Stimulated activated CD4-positive, alpha-beta T cell treated with anti-CD3 and anti-CD28 coated beads, Interleukin-2, amount 100 ng/mL, for 24 hours (primary cell): Measurements from ENCODE around the gene TSR3.

Experiments
- DNase-seq, 2 donors: peaks; one replicate each; pipeline ENCODE4 v3.0.0-alpha.2; 2020

Gene TSR3

DNA sequence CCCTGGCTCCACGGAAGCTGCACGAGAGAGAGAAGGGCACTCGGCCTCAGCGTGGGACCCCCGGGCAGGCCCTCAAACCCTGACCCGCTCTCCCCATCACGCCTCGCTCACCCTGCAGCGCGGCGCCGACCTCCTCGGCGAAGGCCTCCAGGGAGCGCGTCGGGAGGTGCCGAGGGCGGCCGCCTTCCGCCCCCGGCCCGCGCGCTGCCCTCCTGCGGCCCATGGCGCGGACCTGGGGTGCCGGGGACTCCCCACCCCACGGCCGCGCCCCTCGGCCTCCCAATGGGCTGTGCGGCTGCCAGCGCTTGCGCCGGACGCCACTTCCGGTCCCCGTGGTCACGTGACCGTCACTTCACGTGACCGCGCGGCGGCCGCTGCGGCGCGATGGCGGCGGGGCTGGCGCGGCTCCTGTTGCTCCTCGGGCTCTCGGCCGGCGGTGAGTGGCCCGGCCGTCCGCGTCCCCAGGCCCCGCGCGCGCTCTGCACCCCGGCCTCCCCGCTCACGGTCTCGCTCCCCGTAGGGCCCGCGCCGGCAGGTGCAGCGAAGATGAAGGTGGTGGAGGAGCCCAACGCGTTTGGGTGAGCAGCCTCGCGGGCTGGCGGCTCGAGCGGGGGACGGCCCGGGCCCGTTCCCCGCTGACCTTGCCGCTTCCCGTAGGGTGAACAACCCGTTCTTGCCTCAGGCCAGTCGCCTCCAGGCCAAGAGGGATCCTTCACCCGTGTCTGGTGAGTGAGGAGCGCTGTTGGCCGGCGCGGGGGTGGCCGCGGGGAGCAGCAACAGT, at the start of gene TSR3, which contains the start of gene GNPTG:
Gene TSR3, minus strand, starts transcription at position 297 of the 781 bp plus-strand sequence. Its CDS starts 74 bp downstream, at position 223.
Gene GNPTG, plus strand, starts transcription at position 350 of the 781 bp plus-strand sequence. Its CDS starts 35 bp downstream, at position 385.
- peak; percentile 85 to 88 for DNase-seq

DNA sequence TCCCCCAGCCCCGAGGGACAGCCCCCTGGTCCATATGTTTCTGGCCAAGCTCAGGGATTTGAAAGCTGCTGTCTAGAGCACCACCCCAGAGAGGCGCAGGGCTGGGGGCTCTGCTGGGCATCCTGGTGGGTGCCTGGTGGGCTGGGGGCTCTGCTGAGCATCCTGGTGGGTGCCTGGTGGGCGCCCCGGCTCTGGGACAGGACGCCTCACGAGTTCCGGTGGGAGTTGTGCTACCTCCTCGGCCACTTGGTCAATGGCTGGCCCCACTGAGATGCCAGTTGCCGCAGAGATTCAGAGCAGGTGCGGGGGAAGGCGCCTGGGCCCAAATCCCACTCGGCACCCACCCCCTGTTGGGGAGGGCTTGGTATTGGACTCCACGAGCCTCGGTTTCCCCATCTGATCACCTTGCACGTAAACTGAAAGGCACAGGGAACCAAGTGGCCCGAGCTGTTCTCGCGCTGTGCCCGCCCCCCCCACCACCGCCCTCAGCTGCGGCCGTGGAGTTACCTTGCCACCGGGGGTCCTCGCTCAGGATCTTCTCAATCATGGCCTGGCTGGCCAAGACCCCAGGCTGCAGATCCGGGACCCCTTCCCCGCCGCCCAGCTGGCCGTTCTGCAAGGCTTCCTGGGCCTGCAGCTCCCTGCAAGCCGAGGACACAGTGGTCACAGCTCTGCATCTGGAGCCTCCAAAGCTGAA, 49.5 kb upstream of the TSR3 start:
- no peak for DNase-seq

DNA sequence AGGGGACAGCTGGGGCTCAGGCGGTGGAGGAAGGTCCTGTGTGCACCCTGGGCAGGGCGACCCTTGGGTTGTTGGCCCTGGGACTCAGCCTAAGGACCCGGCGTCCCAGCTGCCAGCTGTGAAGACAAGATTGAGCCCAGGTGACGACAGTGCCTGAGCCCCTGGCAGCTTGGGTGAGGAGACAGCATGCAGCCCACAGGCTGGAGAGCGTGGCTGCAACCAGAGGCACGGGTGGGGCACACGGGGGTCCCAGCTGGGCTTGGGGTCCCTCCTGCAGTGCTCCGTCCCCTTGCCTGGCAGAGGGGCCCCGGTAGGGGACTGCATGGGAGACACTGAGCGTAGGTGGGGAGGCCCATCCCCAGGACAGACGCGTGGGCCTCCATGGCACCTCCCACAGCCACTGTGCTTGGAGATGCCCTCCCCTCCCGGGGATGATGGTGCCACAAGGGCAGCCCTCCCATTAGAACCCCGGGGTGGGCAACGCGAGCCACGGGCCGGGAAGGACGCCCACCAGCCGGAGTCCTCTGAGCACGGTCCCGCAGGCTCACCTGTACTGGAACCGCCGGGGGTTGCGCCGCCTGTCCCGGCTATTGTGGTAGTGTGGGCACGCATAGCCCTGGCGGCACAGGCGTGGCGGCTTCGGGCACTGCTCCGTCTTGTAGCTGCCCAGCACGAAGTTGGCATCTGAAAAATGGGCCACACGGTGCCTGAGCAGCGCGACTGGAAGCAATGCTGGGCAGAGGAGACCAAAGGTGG, 47.3 kb upstream of the TSR3 start:
- DNase-seq: no peak

DNA sequence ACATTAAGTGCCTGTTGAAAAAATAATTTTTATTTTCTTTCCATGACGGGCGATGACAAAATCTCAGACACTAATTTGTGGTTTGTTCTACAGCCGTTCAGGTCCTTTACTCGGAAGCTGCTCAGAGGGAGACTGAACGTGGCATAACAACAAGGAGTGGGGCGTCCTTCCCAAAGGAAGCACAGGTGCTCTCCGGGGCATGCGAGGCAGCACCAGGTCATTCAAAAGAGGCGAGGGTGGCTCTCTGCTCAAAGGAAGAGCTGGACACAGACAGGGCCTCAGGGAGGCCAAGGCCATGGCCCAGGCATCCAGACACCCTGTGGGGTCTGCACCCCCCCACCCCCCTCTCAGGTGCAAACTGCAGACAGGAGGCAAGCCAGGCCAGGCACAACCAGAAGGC, 46.7 kb upstream of the TSR3 start:
- DNase-seq: no peak

DNA sequence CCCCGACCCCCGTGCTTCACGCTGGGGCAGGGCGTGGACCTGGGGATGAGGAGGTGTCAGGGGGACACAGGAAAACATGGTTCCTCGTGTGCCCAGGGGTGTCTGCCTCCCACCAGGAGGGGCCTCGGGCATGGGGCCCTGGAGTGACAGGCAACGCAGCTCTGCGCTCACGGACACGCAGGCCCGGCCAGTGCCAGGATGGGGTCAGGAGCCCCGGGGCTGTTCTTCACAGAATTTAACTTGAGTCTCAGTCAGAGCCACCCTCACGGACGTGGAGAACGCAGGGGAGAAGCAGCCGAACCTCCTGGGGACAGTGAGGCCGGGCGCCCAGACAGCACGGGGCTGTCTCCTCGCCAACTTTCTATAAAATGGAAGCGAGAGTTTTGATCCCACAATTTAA, 46.1 kb upstream of the TSR3 start:
- DNase-seq: no peak

DNA sequence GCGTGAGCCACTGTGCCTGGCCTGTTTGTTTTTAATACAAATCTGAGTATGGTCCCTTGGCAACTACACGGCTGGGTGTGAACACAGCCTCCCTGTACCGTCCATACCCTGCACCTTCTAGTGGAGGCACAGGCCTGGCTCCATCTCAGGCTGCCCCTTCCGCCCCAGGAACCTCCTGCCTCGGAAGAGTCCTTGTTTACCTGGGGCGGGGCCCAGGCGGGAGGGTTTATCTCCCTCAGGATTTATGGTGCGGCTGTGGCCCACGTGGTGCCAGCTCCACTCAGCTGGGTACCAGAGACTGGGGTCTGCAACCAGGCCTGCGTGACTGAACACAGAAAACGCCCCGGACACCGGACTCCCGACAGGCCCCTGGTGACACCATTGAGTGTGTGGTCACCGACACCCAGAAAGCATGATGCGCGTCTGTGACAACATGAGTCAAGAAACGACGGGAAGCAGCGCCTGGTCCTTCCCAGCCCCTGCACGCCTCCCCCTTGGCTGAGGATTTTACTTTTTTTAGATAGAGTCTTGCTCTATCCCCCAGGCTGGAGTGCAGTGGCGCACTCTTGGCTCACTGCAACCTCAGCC, 43.9 kb upstream of the TSR3 start:
- DNase-seq: no peak

DNA sequence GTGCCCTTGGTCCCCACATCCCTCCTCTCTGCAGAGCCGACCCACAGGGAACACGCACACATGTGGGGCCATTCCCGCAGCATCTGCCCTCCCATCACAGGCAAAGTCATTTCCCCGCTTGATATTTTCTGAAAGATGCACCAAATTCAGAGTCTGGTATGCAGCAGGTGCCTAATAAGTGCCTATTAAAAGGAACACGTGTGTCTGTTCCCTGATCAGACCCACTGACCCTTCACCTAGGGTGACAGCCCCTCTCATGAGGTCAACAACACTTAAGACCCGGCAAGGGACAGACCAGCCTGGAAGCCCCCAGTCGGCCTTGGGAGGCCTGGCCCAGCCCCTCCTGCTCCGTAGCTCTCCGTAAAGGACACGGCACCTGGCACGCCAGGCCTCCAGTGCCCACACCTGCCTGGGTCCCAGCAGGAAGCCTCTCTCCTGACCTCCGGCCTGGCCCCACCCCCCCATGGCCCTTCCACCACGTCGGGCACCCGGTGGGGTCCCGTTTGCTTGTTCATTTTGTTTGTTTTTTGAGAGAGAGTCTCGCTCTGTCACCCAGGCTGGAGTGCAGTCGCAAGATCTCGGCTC, 42.8 kb upstream of the TSR3 start:
- no peak for DNase-seq

DNA sequence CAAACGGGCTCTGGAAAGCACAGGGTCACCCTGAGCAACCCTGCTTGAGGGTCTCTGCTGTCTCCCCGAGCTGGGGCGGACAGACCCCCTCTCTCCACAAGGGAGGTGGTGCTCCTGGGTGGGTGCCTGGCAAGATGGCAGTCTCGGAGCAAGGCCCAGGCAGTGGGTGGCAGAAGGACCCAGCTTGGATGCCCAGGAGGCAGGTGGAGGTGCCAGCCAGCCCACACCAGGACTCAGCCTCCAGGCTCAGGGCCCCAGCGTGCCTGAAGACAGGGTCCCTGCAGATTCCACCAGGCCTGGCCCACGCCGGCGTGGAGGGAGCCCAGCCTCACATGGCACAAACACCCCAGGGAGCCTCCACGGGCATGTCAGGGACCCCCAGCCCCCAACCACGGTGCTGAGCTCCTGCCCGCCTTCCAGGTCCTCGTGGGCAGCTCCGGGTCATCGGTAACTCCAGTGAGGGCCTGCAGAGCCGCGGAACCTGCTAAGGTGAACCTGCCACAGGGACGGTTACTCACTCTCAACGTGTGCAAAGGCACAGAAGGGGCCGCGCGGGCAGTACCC, 42.0 kb upstream of the TSR3 start:
- DNase-seq: no peak

DNA sequence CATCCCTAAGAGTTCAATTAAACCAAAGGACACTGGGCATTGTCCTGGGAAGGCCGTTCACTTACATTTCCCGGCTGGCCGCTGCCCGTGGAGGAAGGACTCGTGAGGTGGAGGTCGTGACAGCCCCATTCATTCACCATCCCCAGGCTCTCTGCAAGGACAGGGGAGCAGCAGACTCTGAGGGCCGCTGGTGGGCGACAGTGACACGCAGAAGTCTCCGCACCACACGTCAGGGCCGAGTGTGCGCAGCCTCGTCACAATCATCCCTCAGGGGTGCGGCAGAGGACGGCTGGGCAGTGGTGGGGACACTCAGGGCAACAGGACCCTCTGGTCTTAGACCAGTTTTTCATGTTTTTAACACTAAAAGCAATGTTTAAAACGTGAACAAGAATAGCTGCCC, 41.1 kb upstream of the TSR3 start:
- DNase-seq: no peak

DNA sequence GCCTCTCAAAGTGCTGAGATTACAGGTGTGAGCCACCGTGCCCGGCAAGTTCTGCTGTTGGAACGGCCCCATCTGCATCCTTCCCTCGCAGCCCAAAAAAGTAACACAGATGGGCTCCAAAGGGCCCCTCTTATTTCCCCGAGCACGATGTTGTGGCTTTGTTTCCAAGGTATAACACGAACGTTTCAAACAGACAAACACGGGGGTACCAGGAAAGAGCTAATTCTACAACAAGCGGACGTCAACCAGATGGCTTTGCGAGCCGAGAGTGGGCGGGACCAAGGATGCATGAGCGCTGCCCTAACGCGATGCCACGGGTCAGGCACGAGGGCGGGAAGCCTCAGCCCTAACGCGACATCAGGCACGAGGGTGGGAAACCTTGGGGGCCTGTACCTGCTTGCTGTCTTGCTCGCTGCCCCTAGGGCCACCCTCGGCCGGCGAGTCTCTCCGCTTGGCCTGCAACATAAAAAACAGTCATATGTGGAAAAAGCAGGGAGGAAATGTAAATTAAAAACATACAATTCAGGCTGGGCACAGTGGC, 38.6 kb upstream of the TSR3 start:
- DNase-seq: no peak

DNA sequence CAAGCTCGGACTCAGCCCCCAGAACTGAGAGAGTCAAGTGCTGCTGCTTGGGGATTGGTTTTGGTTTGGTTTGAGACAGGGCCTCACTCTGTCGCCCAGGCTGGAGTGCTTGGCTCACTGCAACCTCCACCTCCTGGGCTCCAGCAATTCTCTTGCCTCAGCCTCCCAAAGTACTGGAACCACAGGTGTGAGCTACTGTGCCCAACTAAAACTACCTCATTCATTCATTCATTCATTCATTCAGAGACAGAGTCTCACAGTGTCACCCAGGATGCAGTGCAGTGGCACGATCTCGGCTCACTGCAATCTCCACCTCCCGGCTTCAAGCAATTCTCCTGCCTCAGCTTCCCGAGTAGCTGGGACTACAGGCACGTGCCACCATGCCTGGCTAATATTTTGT, 38.1 kb upstream of the TSR3 start:
- DNase-seq: no peak

DNA sequence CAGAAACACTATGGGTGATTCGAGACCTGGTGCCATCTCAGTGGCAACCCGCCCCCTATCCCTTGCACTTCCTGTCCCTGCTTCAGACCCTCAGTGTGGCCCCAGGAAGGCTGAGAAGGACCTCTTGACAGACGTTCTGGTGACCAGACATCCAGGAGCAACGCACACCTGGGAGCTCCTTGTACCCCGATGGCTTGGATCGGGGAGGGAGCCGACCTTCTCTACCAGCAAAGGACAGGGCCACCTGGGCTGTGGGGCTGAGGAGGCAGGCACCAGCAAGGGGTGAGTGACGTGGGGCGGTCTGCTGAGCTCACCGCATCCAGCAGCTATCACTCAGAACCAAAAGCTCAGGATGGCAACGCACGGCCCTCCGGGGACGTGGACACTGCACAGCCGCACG, 35.7 kb upstream of the TSR3 start:
- DNase-seq: no peak

DNA sequence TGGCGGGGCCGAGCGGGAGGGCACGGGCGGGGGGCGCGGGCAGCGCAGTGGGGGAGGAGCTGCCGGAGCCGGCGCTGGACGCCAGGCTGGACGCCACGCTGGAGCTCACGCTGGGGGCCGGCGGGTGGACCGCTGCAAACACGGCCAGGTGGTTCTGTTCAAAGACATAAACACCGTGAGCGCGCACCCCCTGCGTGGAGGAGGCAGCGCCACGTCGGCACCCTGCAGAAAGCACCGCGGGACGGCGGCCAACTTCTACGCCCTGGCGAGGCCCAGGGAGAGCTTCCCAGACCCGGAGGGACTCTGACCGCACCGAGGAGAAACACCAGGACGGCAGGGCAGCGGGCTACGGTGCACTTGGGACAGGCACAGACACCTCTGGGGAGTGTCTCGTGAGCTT, 33.6 kb upstream of the TSR3 start:
- DNase-seq: no peak

DNA sequence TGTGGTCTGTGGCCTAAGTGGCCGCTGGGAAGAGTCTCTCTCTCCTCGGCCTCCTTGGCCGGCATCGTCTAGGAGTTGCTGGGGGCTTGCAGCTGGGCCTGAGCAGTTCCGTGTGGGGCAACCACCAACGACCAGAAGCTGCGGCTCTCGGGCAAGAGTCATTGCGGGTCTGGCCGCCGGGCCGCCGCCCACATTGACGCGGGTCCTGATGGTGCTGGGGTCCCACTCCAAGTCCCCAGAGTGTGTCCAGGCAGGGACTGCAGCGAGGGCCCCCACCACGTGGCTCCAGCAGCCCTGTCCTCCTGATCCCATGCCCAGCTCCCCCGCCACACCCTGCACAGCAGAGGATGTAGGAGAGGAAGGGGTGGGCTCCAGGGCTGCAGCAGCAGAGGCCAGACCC, 31.9 kb upstream of the TSR3 start:
- no peak for DNase-seq

DNA sequence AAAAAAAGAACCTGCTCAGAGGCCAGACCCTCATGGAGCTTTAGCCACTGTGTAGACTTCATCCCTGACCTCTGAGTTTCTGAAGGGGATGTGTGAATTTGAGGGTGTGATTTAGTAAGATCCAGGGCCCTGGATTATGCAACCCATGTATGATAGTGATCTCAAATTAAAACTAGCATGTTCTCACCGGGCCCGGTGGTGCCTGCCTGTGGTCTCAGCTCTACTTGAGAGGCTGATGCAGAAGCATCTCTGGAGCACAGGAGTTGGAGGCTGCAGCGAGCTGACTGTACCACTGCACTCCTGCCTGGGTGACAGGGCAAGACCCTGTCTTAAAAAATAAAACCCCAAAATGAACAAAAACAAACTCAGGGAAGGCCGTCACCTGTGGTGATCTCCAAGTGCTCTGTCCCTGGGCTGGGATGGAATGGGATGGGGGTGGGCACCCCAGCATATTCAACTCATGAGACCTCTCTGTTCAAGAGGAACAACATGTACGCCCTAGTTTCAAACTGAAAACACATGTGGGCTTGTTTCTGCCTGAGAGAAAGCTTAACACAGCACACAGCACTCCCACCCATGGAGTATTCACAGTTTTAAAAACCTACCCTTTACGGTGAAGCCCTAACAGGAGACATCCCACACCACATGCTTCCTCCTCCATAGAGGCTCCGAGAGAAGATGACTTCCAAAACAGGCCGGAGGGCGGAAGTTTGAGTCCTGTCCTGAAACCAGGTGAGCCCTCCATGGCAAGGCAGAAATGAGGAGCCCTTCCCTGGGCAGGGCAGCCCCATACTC, 30.1 kb upstream of the TSR3 start:
- no peak for DNase-seq

DNA sequence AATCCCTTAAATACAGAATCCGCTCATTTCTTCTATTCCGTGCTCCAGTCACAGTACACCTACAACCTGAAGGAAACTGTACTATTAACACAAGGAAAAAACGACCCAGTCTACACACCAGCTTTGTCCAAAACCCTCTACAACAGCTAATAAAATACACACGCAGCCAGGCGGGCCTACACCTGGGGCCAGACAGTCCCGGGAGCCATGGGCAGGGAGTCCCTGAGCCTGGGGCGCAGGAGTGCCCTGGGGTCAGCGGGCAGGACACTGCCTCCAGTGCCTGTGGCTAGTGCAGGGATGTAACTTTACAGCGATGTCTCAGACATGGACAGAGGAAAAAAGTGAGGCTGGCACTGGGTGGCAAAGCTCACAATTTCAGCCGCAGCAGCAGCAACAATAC, 28.5 kb upstream of the TSR3 start:
- no peak for DNase-seq

DNA sequence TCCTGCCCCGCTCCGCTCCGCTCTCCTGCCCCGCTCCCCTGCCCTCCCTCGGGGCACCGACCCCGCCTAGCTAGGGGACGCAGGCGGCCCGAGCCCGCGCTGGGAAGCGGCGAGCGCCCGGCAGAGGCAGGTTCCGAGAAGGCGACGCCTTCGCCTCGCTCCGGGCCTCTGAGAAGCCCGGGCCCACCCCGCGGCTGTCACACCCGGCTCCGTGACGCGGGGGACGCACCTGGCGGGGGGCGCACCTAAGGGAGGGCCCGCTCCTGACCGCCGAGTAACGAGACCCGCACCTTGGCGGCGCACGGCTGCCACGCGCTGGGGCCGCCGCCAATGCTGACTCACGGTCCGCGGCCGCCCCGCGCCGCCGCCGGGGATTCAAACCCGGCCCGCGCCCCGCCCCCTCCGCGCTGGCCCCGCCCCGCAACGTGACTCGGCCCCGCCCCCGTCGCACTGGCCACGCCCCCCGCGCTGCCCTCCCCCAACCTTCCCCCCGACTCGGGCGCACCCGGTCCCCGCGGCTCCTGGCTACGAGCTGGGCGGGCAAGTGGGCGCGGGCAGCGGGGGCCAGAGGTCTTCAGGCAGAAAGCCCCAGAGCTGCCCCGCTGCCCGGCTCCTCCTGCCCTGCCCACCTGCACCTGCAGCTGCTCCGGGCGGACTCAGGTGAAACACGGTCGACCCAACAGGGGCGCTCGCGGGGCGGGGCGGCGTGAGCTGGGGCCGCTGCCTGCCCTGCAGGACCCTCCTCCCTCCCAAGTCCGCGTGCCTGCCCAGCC, 27.8 kb upstream of the TSR3 start:
- DNase-seq: peak; percentile 80 to 82

DNA sequence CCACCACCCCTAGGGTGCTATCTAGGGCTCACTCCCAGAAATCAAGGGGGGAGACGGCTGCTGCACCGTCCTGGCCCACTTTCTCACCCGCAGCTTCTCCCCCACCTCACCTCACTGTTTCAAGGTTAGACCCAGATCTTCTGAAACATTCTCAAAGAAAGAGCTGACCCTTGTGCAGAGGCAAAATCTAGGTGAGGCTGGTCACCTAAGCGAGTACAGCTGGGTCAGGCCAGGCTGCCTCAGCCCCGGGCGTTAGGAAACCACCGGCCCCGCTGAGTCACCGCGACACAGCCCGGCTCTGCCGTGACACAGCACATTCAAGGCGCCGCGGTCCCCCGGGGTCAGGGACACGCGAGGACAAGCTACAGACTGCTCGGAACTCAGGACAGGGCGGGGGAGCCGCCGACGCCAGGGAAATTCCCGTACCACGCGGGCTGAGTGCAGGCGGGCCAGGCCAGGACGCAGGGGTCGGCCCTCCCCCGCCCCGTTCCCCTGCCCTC, 27.2 kb upstream of the TSR3 start:
- peak; percentile 76 to 78 for DNase-seq

DNA sequence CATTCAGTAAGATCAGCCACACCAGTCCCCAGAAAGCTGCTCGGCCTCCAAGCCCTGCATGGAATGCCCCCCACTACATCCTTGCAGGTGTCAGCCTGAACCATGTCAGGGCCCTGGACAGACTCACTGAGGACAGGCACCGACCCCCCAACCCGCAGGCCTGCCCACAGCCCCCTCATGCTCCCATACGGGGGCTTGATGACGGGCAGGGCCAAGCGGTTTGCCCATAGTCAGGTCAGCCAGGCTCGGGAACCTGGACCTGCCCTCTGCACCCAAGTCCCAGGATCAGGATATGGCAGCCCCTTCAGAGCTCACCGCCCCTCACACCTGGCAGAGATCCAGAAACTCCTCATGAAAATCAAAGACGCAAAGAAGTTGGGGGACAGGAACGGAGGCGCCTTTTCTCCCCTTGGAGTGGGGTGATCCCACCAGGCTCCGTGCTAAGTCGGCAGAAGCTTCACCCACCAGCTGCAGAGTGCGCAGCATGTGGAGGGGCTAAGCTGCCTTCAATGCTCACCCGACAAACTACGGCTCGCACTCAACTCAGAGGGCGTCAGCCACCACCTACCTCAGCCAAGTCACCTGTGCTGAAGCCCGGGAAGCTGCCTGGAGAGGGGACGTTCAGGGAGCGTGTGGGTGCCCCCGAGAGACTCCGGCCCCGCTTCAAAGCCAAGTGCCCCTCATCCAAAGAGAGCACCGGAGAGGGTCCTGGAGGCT, 26.6 kb upstream of the TSR3 start:
- DNase-seq: no peak
